Ovary (tissue), 9 donors: ENCODE results near the gene INSIG1. TPM values are rescaled to one million over a fixed set of nuclear protein-coding genes. Genes with fewer than 3 reads are reported as not detected.

Experiments used
- DNase-seq, 5 donors: peaks; one replicate each; pipeline ENCODE4 v3.0.0-alpha.2; 2019 to 2020
- H3K27ac ChIP-seq, 2 donors: fragments of 200-600 bp; one replicate each; pipeline versions ENCODE4 v1.5.1 to v1.8.0; 2019 to 2022
- H3K27me3 ChIP-seq: fragments of 200-600 bp; one replicate; pipeline ENCODE4 v1.8.0; 2022
- H3K36me3 ChIP-seq: fragments of 200-600 bp; sonication (generic); one replicate; pipeline ENCODE4 v1.5.1; 2019
- H3K4me1 ChIP-seq: one replicate; pipeline ENCODE4 v1.8.1; 2013; ENCODE audit warnings: mild to moderate bottlenecking, moderate library complexity; ENCODE audit not compliant: insufficient read depth
- H3K4me3 ChIP-seq: fragments of 200-600 bp; sonication (generic); one replicate; pipeline ENCODE4 v1.5.1; 2017
- H3K9me3 ChIP-seq, 2 donors: fragments of 200-600 bp in 1 of 2; sonication (generic) in 1 of 2; one replicate each; pipeline versions ENCODE4 v1.5.1 to v1.8.1; 2013 to 2019; ENCODE audit warnings: mild to moderate bottlenecking in 1 of 2, moderate library complexity in 1 of 2
- EP300 ChIP-seq: sonication (generic); formaldehyde crosslinking; IDR thresholded peaks from one replicate; pipeline ENCODE4 v1.6.1; 2017; ENCODE audit warnings: antibody characterized with exemption
- POLR2A ChIP-seq: fragments of 450-650 bp; IDR thresholded peaks from one replicate; pipeline ENCODE4 v1.6.1; 2017; ENCODE audit warnings: antibody characterized with exemption, mild to moderate bottlenecking, moderate library complexity
- WGBS, 3 donors: extraction: QIAGEN DNeasy Blood & Tissue Kit in 1 of 3; methylation state at CpG; one replicate each; pipeline versions ENCODE4 v1.1.5 to v1.1.7; 2013 to 2017; 5-methylcytosine and 5-hydroxymethylcytosine counted together
- intact Hi-C, 4 donors: fragments of 100-400 bp; cut with DNase I; formaldehyde crosslinking; loops; one replicate each; pipeline versions ENCODE4 v1.11.0 to v1.15.1; 2022 to 2023
- polyA plus RNA-seq, 2 donors: library from polyadenylated mRNA; stranded (reverse); fragments of 200-250 nt in 1 of 2; fragments of 350-450 nt in 1 of 2; fragmentation: Illumina TruSeq in 1 of 2; extraction: RNeasy Lipid Tissue Mini Kit (QIAGEN cat#74804) in 1 of 2; gene quantifications; one replicate each; pipeline ENCODE4 v1.2.3, GENCODE V29; 2013 to 2014
- total RNA-seq, 7 donors: library from RNA; depleted of rRNA in 2 of 7; stranded (reverse); fragments of >200 nt in 2 of 7; fragmentation: NEBNext Ultra II Directional in 3 of 7; extraction: Animal tissue kit (Norgen Biotek cat#: 25700) in 3 of 7; gene quantifications; one replicate each; pipeline versions ENCODE4 v1.1.0 to v1.2.4, GENCODE V29; 2016 to 2023
- TF ChIP-seq, protein P1 (sequence below), 3 donors: fragments of 450-650 bp in 2 of 3; fragments of 200-600 bp in 1 of 3; IDR thresholded peaks; one replicate each; pipeline versions ENCODE4 v1.5.1 to v1.8.0; 2016 to 2022; ENCODE audit warnings: antibody characterized with exemption in 3 of 3, mild to moderate bottlenecking in 1 of 3
- donor health status: DM: no; HTN: no; CAD: no; lungs with moderate emphysema.
- donor health status: DM: no; HTN: no; CAD: no.
- donor health status: Bipolar disorder and iron deficiency.
- donor health status: DM: yes; HTN: yes; CAD: no.
- donor health status: DM: no; HTN: no; CAD: no.
- donor health status: DM: yes; HTN: yes; CAD: no.

INSIG1 gene
- total and polyA plus RNA-seq, 9 donors = 15.0 to 186 (median 30.5) TPM

DNA sequence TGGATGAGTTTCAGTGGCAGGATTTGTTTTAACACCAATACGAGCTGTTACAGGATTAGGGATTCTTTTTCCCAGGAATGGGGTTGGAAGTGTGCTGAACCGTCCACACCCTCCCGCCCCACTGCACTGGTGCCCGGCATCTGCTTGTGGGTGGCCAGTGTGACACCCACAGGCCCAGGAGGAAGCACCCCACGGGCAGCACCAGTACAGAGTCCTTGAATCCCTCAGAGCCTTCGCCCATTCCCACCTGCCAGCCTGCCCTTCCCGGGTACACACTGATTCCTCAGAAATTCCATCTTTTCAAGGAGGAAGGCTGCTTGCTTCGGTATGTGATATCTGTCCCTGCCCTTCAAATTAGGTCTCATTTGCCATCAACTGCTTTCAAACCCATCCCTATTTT is 15.4 kb downstream of the INSIG1 start:
- no peak overlapping the region for H3K27ac ChIP-seq
- no peaks in the 10 kb centered on the region for H3K36me3 ChIP-seq
- WGBS, 3 donors = 68 to 89% (median 85%) methylated on average over 8 of the region's 8 CpGs
- H3K4me1 ChIP-seq = no peaks in the 10 kb centered on the region
- TF ChIP-seq, protein P1, sequence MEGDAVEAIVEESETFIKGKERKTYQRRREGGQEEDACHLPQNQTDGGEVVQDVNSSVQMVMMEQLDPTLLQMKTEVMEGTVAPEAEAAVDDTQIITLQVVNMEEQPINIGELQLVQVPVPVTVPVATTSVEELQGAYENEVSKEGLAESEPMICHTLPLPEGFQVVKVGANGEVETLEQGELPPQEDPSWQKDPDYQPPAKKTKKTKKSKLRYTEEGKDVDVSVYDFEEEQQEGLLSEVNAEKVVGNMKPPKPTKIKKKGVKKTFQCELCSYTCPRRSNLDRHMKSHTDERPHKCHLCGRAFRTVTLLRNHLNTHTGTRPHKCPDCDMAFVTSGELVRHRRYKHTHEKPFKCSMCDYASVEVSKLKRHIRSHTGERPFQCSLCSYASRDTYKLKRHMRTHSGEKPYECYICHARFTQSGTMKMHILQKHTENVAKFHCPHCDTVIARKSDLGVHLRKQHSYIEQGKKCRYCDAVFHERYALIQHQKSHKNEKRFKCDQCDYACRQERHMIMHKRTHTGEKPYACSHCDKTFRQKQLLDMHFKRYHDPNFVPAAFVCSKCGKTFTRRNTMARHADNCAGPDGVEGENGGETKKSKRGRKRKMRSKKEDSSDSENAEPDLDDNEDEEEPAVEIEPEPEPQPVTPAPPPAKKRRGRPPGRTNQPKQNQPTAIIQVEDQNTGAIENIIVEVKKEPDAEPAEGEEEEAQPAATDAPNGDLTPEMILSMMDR (IDR thresholded peaks at IDR 0.05) = no peak
- TF ChIP-seq EP300 (no peak), POLR2A (no peak)
- no peak for DNase-seq
- H3K4me3 ChIP-seq = no peak overlapping the region
- no peaks in the 10 kb centered on the region for H3K27me3 ChIP-seq
- intact Hi-C loops = no loop called here
- no peaks in the 10 kb centered on the region for H3K9me3 ChIP-seq

DNA sequence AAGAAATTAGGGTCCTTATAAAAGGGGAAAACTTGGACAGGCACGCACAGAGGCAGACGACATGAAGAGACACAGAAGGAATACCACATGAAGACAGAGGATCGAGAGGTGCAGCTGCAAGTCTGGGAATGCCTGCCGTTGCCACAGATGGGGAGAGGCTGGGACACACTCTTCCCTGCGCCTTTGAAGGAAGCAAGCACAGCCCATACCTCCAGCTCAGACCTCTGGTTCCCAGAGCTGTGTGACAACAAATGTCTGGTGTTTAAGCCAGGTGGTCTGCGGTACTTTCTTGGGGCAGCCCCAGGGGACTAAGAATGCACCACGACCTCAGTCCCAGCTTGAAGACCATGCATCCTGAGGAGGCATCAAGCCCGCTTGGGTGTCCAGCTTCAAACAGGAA is 18.3 kb downstream of the INSIG1 start:
- H3K9me3 ChIP-seq = no peaks in the 10 kb centered on the region
- no peak overlapping the region for H3K27ac ChIP-seq
- H3K4me1 ChIP-seq = no peaks in the 10 kb centered on the region
- no peak for DNase-seq
- intact Hi-C loops = no loop called here
- TF ChIP-seq, protein P1 (IDR thresholded peaks at IDR 0.05) = no peak
- TF ChIP-seq EP300 = no peak
- no peak for TF ChIP-seq POLR2A
- no peaks in the 10 kb centered on the region for H3K27me3 ChIP-seq
- 73 to 81% (median 80%) methylated on average over 8 of the region's 8 CpGs for WGBS, 3 donors
- no peaks in the 10 kb centered on the region for H3K36me3 ChIP-seq
- no peak overlapping the region for H3K4me3 ChIP-seq

DNA sequence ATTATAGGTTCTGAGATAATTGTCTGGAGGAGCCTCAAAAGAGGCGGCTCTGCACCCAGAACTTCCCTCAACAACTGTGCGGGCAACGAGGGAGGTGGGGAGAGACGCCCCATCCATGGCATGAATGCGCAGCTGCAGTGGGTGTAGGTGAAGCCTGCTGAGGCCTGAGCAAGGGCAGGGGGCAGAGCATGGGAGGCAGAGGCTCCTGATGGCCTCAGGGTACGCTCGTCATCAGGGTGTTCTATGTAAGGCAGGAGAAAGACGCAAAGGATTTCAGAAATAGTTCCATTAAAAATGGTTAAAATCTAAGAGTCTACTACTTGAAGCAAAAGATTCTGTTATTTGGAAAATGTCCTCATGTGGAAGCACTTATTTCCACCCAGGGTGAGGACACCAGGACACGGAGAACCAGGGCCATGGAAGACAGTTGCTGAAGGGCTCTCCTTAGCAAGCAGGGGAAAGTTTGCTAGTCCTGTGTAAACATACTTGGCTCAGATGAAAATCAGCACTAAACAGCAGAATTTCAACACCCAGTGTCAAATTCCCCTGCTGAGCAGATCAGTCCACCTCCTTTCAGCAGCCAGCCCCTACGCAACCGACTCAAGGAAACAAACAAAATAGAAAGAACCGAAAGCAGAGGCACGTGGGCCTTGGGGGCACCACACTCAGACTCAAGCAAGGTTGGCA is 18.9 kb downstream of the INSIG1 start:
- TF ChIP-seq, protein P1 (IDR thresholded peaks at IDR 0.05) = no peak
- WGBS, 3 donors = 71 to 80% (median 72%) methylated on average over 13 of the region's 13 CpGs
- no peak for DNase-seq
- Histone ChIP-seq H3K4me1 (no peaks in the 10 kb centered on the region), H3K27ac (no peak overlapping the region), H3K4me3 (no peak overlapping the region), H3K9me3 (no peaks in the 10 kb centered on the region), H3K36me3 (no peaks in the 10 kb centered on the region), H3K27me3 (no peaks in the 10 kb centered on the region)
- intact Hi-C loops = no loop called here

DNA sequence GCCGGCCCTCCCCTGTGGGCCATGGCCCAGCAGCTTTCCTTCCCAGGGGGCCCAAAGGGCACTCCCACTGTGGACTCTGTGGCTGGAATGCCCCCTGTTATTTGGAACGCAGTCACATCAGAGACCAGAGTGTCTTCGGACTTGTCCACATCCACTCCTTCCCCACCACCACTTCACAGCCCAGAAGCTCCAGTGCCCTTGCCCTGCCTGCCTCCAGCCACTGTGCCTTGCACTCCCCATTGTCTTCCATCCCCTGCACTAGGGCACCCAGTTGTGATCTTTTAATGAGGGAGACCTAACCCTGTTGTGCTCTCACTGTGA is 19.4 kb downstream of the INSIG1 start:
- Histone ChIP-seq H3K27ac (no peak overlapping the region), H3K36me3 (no peaks in the 10 kb centered on the region), H3K27me3 (no peaks in the 10 kb centered on the region), H3K4me3 (no peak overlapping the region), H3K4me1 (no peaks in the 10 kb centered on the region), H3K9me3 (no peaks in the 10 kb centered on the region)
- TF ChIP-seq POLR2A (no peak), EP300 (no peak)
- TF ChIP-seq, protein P1 (IDR thresholded peaks at IDR 0.05) = no peak
- WGBS, 3 donors = 91 to 92% (median 91%) methylated on average over 3 of the region's 3 CpGs
- intact Hi-C loops = no loop called here
- no peak for DNase-seq
